Measurements from ENCODE around the gene UQCRFS1. TPM values are rescaled to one million over a fixed set of nuclear protein-coding genes. Genes with fewer than 3 reads are reported as not detected.
"Not testable (repeated sequence)": the region's sequence is repeated elsewhere in the genome, so short reads cannot be mapped to it uniquely, and the experiment has no call there.

UQCRFS1 gene
- total RNA-seq, 6 experiments from 2014 or later = 23.9 to 39.0 (median 27.5) TPM

DNA sequence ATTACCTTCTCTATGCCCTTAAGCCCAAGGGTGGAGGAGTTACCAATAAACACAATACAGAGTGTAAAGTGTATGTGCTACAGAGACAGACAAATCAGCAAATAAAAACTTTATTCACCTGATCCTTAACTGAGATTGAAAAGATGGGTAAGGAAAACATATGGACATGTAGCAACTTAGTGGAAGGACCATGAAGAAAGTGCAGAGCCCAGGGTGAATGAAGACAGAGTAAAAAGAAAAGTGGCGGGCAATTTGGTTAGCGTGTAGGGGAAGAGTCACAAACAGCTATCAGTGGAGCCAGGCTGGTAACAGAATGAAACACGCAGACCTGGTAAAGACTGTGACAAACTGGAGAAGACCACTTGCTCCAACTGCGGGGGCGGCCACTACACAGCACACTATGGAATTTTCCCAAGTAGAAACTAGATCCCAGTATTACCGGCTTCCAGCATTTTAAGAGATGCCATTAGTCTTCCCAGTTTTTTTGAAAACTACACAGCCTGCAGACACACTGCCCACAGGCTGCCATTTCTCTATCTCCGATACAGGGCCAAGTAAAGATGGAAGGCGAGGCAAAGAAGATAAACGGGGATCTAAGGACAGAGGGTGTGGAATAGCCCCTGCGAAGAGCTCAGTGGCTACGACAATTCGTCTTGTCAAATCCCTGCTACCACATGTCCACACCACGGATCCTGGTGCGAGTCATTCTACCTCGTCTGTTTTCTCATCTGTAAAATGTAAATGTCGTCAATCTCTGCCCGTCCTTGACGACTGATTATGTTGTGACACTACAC lies 1.2 kb downstream of the UQCRFS1 start:
- TF ChIP-seq, protein P1, sequence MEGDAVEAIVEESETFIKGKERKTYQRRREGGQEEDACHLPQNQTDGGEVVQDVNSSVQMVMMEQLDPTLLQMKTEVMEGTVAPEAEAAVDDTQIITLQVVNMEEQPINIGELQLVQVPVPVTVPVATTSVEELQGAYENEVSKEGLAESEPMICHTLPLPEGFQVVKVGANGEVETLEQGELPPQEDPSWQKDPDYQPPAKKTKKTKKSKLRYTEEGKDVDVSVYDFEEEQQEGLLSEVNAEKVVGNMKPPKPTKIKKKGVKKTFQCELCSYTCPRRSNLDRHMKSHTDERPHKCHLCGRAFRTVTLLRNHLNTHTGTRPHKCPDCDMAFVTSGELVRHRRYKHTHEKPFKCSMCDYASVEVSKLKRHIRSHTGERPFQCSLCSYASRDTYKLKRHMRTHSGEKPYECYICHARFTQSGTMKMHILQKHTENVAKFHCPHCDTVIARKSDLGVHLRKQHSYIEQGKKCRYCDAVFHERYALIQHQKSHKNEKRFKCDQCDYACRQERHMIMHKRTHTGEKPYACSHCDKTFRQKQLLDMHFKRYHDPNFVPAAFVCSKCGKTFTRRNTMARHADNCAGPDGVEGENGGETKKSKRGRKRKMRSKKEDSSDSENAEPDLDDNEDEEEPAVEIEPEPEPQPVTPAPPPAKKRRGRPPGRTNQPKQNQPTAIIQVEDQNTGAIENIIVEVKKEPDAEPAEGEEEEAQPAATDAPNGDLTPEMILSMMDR (IDR thresholded peaks at IDR 0.05) = no peak
- TF ChIP-seq POLR2A (IDR thresholded peaks at IDR 0.05) = no peak
- H3K4me3 ChIP-seq = peak overlapping the region; percentile 76 to 97 (median 86)
- intact Hi-C loops (cut with DNase I) = no loop called here
- H3K27ac ChIP-seq = peak overlapping the region; percentile 84 to 89 (median 84)
- no peaks in the 10 kb centered on the region for H3K27me3 ChIP-seq
- peaks cover 0 to 9% (median 1%) of the 10 kb centered on the region in 4 donors for H3K36me3 ChIP-seq
- ATAC-seq (peak in 1 of 4 donors; percentile 6), DNase-seq (no peak)
- peaks cover 0 to 17% (median 6%) of the 10 kb centered on the region in 4 donors for H3K4me1 ChIP-seq
- 30% methylated on average over 18 of the region's 18 CpGs for WGBS (ENCODE audit: insufficient coverage, low coverage, low lambda C conversion rate, missing lambda C conversion rate)
- H3K9me3 ChIP-seq = no peaks in the 10 kb centered on the region

GRCh38 chr19:29211041-29211440 lies 1.9 kb downstream of the UQCRFS1 start:
- H3K9me3 ChIP-seq; H3K27me3 ChIP-seq; H3K27ac ChIP-seq; ATAC-seq; DNase-seq; intact Hi-C loops (cut with DNase I): not testable (repeated sequence)
- Histone ChIP-seq H3K36me3 (peaks cover 0 to 14% (median 4%) of the 10 kb centered on the region in 4 donors), H3K4me3 (peak overlapping the region in 1 of 3 donors; percentile 86), H3K4me1 (peaks cover 0 to 17% (median 6%) of the 10 kb centered on the region in 4 donors)
- WGBS (ENCODE audit: insufficient coverage, low coverage, low lambda C conversion rate, missing lambda C conversion rate) = 95% methylated on average over 2 of the region's 3 CpGs

DNA sequence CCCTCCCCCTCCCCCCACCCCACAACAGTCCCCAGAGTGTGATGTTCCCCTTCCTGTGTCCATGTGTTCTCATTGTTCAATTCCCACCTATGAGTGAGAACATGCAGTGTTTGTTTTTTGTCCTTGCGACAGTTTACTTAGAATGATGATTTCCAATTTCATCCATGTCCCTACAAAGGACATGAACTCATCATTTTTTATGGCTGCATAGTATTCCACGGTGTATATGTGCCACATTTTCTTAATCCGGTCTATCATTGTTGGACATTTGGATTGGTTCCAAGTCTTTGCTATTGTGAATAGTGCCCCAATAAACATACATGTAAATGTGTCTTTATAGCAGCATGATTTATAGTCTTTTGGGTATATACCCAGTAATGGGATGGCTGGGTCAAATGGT lies 2.4 kb downstream of the UQCRFS1 start:
- H3K4me3 ChIP-seq; H3K27ac ChIP-seq; H3K9me3 ChIP-seq; intact Hi-C loops (cut with DNase I); DNase-seq; H3K27me3 ChIP-seq; ATAC-seq: not testable (repeated sequence)
- H3K4me1 ChIP-seq = peaks cover 0 to 17% (median 6%) of the 10 kb centered on the region in 4 donors
- peaks cover 0 to 14% (median 6%) of the 10 kb centered on the region in 4 donors for H3K36me3 ChIP-seq
- 92% methylated on average over 3 of the region's 3 CpGs for WGBS (ENCODE audit: insufficient coverage, low coverage, low lambda C conversion rate, missing lambda C conversion rate)

DNA sequence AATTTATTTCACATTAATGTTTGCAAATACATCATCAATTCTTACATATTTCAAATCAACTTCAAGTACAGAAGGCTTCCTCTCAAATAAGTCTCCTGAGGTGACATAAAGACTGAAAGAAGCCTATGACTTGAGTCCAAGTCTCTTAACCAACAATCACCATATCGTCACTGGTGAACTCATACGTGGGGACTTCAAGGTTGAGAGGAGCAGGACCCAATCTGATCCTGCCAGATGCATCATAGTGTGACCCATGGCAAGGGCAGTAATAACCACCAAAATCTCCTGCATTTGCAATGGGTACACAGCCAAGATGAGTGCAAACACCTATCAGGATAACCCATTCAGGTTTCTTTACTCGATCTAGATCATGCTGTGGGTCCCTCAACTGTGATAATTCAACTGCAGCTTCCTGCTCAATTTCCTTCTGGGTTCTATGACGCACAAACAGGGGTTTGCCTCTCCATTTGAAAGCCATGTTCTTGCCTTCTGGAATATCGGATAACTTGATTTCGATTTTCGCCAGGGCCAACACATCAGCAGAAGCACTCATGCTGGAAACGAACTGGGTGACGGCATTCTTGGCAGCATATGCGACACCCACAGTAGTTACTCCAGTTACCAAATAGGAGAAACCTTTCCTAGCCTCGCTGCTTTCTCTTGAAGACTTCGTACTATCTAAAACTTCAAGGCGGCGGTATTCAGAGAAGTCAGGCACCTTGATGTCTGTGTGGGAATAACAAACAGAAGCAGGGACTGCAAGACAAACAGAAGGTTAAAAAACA lies 5.4 kb downstream of the UQCRFS1 start:
- 93% methylated on average over 6 of the region's 14 CpGs for WGBS (ENCODE audit: insufficient coverage, low coverage, low lambda C conversion rate, missing lambda C conversion rate)

GRCh38 chr19:29206453-29206852 lies 6.5 kb downstream of the UQCRFS1 start:
- H3K36me3 ChIP-seq = peaks cover 0 to 14% (median 6%) of the 10 kb centered on the region in 4 donors
- H3K27ac ChIP-seq = no peak overlapping the region
- intact Hi-C loops (cut with DNase I) = no loop called here
- no peaks in the 10 kb centered on the region for H3K9me3 ChIP-seq
- DNase-seq = no peak
- no peaks in the 10 kb centered on the region for H3K27me3 ChIP-seq
- TF ChIP-seq, protein P1 (IDR thresholded peaks at IDR 0.05) = no peak
- TF ChIP-seq POLR2A (IDR thresholded peaks at IDR 0.05) = no peak
- 82% methylated on average over 3 of the region's 3 CpGs for WGBS (ENCODE audit: insufficient coverage, low coverage, low lambda C conversion rate, missing lambda C conversion rate)
- no peak overlapping the region for H3K4me3 ChIP-seq
- no peak for ATAC-seq
- peaks cover 0 to 13% (median 4%) of the 10 kb centered on the region in 4 donors for H3K4me1 ChIP-seq

More for the DNA sequence above, 5.4 kb downstream of the UQCRFS1 start:
- H3K4me3 ChIP-seq; H3K27ac ChIP-seq; ATAC-seq; H3K27me3 ChIP-seq; H3K9me3 ChIP-seq; intact Hi-C loops (cut with DNase I); DNase-seq: not testable (repeated sequence)
- Histone ChIP-seq H3K36me3 (peaks cover 0 to 14% (median 6%) of the 10 kb centered on the region in 4 donors), H3K4me1 (peaks cover 0 to 17% (median 6%) of the 10 kb centered on the region in 4 donors)
